OCI-LY3 (cell line): ENCODE data around the gene POM121L2.

Source experiments
- H2AFZ ChIP-seq: fragments of 200-600, 300-600 bp; shearing (Covaris generic); 2 replicates; pipeline ENCODE4 v1.6.0; 2014; ENCODE audit warnings: antibody characterized with exemption, low read depth, low read length
- H3K27ac ChIP-seq: fragments of 200-600, 300-600 bp; sonication (generic); 2 replicates; pipeline ENCODE4 v1.5.1; 2014; ENCODE audit warnings: mild to moderate bottlenecking, low read length, moderate library complexity, mixed read lengths
- H3K27me3 ChIP-seq: fragments of 200-600, 300-600 bp; sonication (generic); 2 replicates; pipeline ENCODE4 v1.6.1; 2014; ENCODE audit warnings: low read depth, low read length, mixed read lengths
- H3K36me3 ChIP-seq: fragments of 200-600, 300-600 bp; sonication (generic); replicated peaks from 2 replicates; pipeline ENCODE3; 2014; ENCODE audit warnings: low read depth, low read length, mixed read lengths
- H3K4me1 ChIP-seq: fragments of 300-600, 200-600 bp; sonication (generic); 2 replicates; pipeline ENCODE4 v1.6.1; 2014; ENCODE audit warnings: low read length, mixed read lengths
- H3K4me2 ChIP-seq: fragments of 200-600, 300-600 bp; sonication (generic); 2 replicates; pipeline ENCODE4 v1.6.1; 2014; ENCODE audit warnings: low read length, mixed read lengths
- H3K4me3 ChIP-seq: fragments of 300-600, 200-600 bp; sonication (generic); 2 replicates; pipeline ENCODE4 v1.5.1; 2014; ENCODE audit warnings: antibody characterized with exemption, mild to moderate bottlenecking, low read length, moderate library complexity
- H3K79me2 ChIP-seq: fragments of 300-600, 200-600 bp; shearing (Covaris generic); 2 replicates; pipeline ENCODE4 v1.6.1; 2014; ENCODE audit warnings: mild to moderate bottlenecking, low read length, mixed read lengths
- H3K9ac ChIP-seq: fragments of 300-600, 200-600 bp; shearing (Covaris generic); 2 replicates; pipeline ENCODE4 v1.6.0; 2014; ENCODE audit warnings: mild to moderate bottlenecking, low read length, moderate library complexity
- H3K9me3 ChIP-seq: fragments of 200-600, 300-600 bp; shearing (Covaris generic); 2 replicates; pipeline ENCODE4 v1.6.1; 2014; ENCODE audit warnings: low read length, mixed read lengths; ENCODE audit not compliant: insufficient read depth
- H4K20me1 ChIP-seq: fragments of 200-600, 300-600 bp; sonication (generic); 2 replicates; pipeline ENCODE4 v1.6.1; 2016; ENCODE audit warnings: low read length, mixed read lengths; ENCODE audit not compliant: insufficient read depth
- EZH2phosphoT487 ChIP-seq: fragments of 200-600 bp; shearing (Covaris generic); IDR thresholded peaks from 2 replicates; pipeline ENCODE4 v1.6.1; 2018; ENCODE audit warnings: antibody characterized with exemption, mixed run types, low read depth
- TF ChIP-seq, protein P1 (sequence below): fragments of 200-600, 300-600 bp; sonication (generic); IDR thresholded peaks from 2 replicates; pipeline ENCODE4 v1.5.1; 2014; ENCODE audit warnings: antibody characterized with exemption, low read length, low read depth

POM121L2 gene

DNA sequence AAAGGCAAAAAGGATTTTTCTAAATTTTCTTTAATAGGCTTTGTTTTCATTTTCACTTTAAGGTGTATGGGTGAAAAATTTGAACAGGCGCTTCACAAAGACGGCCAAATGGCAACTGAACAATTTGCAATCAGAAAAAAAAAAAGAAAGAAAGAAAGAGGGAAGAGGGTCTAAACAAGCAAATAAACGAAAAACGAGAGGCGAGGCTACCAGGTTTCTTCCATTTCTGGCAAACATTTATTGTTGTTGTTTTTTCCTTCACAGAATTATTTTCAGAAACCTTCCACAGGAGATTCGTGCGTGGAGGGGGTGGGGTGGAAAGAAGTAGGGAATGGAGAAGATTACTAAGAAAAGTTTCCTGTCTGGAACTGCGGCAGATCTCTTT lies 24.3 kb downstream of the POM121L2 start:
- Histone ChIP-seq H2AFZ (no peak overlapping the region), H3K9ac (no peak overlapping the region)

GRCh38 chr6:27286141-27286540 lies 25.9 kb downstream of the POM121L2 start:
- no peak for TF ChIP-seq EZH2phosphoT487
- TF ChIP-seq, protein P1, sequence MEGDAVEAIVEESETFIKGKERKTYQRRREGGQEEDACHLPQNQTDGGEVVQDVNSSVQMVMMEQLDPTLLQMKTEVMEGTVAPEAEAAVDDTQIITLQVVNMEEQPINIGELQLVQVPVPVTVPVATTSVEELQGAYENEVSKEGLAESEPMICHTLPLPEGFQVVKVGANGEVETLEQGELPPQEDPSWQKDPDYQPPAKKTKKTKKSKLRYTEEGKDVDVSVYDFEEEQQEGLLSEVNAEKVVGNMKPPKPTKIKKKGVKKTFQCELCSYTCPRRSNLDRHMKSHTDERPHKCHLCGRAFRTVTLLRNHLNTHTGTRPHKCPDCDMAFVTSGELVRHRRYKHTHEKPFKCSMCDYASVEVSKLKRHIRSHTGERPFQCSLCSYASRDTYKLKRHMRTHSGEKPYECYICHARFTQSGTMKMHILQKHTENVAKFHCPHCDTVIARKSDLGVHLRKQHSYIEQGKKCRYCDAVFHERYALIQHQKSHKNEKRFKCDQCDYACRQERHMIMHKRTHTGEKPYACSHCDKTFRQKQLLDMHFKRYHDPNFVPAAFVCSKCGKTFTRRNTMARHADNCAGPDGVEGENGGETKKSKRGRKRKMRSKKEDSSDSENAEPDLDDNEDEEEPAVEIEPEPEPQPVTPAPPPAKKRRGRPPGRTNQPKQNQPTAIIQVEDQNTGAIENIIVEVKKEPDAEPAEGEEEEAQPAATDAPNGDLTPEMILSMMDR, result no peak
- Histone ChIP-seq H3K4me1 (no peaks in the 10 kb centered on the region), H3K27me3 (no peaks in the 10 kb centered on the region), H3K9me3 (no peaks in the 10 kb centered on the region), H3K9ac (no peak overlapping the region), H3K4me3 (no peak overlapping the region), H3K27ac (no peak overlapping the region), H3K36me3 (no peaks in the 10 kb centered on the region), H3K4me2 (no peak overlapping the region), H4K20me1 (no peaks in the 10 kb centered on the region), H2AFZ (no peak overlapping the region), H3K79me2 (no peaks in the 10 kb centered on the region)

More for the DNA sequence above, 24.3 kb downstream of the POM121L2 start:
- Histone ChIP-seq H3K36me3 (no peaks in the 10 kb centered on the region), H3K27me3 (no peaks in the 10 kb centered on the region), H3K4me3 (no peak overlapping the region), H3K79me2 (no peaks in the 10 kb centered on the region), H4K20me1 (no peaks in the 10 kb centered on the region), H3K4me2 (no peak overlapping the region), H3K27ac (no peak overlapping the region), H3K4me1 (no peaks in the 10 kb centered on the region), H3K9me3 (no peaks in the 10 kb centered on the region)
- no peak for TF ChIP-seq EZH2phosphoT487
- TF ChIP-seq, protein P1, result no peak

DNA sequence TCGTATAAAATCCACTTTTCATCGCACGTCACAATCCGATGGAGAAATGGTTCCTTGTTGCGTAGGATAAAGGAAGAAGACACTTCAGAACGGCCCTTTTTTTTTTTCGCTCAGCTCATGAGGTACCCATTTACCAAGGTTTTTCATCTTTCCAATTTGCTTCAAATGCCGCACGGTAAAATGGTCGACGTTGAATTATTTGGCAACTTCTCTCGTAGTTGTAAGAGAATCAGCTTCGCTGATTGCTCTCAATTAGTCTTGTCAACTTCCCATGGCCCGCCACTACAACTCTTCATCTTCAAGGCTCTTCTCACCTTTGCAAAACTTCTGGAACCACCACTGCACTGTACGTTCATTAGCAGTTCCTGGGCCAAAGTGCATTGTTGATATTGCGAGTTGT lies 28.8 kb downstream of the POM121L2 start:
- Histone ChIP-seq H3K27me3 (no peaks in the 10 kb centered on the region), H3K9me3 (no peaks in the 10 kb centered on the region), H2AFZ (no peak overlapping the region)

DNA sequence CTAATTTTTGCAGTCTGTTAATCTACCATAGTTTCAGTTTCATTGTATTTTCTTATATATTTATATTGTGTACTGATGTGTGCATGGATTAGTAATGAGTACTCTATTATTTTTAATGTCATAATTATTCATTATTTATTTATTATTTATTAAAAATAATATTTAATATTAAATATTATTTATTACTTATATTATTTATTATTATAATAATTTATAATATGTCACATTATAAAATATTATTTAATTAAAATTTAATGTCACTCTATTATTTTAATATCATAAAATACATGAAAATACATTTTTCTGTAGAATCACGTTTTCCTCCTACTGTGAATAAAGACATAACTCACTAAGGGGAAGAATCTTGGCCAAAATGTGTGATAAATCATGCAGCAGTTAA lies 30.5 kb downstream of the POM121L2 start:
- Histone ChIP-seq H3K4me1 (no peaks in the 10 kb centered on the region), H3K4me3 (no peak overlapping the region), H3K9ac (no peak overlapping the region), H3K4me2 (no peak overlapping the region), H3K27ac (no peak overlapping the region), H3K36me3 (no peaks in the 10 kb centered on the region), H3K27me3 (no peaks in the 10 kb centered on the region), H3K9me3 (no peaks in the 10 kb centered on the region), H3K79me2 (no peaks in the 10 kb centered on the region), H4K20me1 (no peaks in the 10 kb centered on the region), H2AFZ (no peak overlapping the region)
- TF ChIP-seq EZH2phosphoT487, result no peak
- TF ChIP-seq, protein P1, result no peak

More for the DNA sequence above, 28.8 kb downstream of the POM121L2 start:
- H4K20me1 ChIP-seq, result no peaks in the 10 kb centered on the region
- no peaks in the 10 kb centered on the region for H3K4me1 ChIP-seq
- H3K36me3 ChIP-seq, result no peaks in the 10 kb centered on the region
- no peak overlapping the region for H3K4me2 ChIP-seq
- no peak overlapping the region for H3K9ac ChIP-seq
- H3K4me3 ChIP-seq, result no peak overlapping the region
- H3K79me2 ChIP-seq, result no peaks in the 10 kb centered on the region
- TF ChIP-seq, protein P1, result no peak
- TF ChIP-seq EZH2phosphoT487, result no peak
- H3K27ac ChIP-seq, result no peak overlapping the region
